Hippocampal formation (tissue), 2 donors: ENCODE measurements around the gene PAOX.
A peak's percentile ranks its signal among the peaks of the same experiment; 100 is the strongest.
"Not testable (repeated sequence)": the region's sequence is repeated elsewhere in the genome, so short reads cannot be mapped to it uniquely, and the experiment has no call there.

Source experiments
- DNase-seq, 2 donors: peaks; one replicate each; lab custom pipeline; 2025; lab: John Stamatoyannopoulos, UW

PAOX gene

DNA sequence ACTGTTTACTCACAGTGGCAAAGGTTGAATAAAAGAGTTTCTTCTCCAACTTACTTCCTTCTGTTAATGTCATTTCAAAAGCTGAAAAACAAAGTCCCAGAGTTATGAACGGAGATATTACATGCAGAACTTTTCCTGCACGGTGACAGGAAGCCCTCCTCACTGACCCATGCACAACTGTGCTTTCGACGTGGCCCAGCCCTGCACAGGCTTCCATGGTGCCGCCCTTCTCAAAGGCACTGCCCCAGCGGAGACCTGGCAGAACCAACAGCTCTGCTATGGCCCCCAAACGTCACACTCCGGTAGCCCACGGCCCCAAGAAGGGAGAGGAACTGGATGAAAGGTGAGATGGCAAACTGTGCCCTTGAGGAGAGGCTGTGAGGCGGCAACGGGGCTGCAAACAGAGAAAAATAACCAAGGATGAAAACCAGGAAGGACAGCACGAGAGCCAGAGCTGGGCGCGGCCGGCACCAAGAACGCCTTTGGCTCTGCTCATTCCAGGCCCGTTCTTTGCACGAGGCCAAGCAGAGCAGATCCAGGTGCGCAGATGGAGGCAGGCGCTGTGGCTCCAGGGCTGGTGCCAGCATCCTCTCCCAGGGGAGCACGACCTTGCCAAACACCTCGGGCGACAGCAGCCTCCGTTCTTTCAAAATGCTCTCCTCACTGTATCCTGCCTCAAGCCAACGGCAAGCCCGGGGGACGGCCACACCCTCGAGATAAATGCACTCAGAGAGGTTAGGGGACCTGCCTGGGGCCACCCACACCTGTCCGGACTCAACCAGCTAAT lies 14.2 kb upstream of the PAOX start:
- DNase-seq: no peak

DNA sequence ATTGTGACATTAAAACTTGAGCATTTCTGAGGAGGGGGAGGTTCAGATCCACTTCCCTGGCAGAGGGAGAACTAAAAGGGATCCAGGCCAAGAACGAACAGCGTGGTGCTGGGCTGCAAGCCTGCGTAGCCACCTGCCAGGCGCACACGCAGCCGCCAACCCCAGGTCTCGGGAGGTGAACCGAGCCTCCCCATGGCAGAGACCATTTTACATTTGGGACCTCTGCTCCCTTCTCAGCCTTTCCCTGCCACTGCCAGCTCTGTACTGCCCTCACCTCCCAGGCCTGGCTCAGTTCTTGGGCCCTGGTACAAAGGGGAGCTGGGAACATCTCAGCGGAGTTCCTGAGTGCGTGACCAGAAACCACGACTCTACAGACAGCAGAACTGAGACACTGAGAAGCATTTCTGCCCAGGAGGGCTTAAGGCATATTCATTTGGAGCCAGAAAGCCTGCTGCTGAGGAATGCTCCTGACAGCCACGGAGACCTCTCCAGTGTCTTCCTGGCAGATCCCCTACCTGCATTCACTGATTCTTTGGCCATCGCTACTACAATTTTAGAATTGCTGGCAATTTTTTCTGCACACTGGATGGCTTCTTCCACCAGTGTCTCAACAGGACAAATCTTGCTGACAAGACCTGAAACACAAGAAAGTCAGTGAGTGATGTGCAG lies 13.5 kb upstream of the PAOX start:
- DNase-seq: no peak

DNA sequence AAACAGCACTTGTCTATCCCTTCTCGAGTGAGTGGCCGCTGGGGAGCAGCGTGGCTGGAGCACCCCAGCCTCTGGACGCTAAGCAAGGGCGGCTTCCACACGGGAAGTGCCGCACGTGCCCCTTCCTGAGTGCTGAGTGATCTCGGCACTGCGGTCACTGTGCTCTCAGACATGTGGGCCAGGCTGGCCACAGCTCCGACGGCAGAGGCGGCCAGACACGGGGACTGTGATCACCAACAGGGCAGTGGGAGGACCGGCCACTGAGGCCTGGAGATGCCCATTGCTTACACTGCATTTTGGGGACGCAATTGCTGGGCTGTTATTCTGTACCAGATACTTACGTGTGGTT lies 13.0 kb upstream of the PAOX start:
- no peak for DNase-seq

DNA sequence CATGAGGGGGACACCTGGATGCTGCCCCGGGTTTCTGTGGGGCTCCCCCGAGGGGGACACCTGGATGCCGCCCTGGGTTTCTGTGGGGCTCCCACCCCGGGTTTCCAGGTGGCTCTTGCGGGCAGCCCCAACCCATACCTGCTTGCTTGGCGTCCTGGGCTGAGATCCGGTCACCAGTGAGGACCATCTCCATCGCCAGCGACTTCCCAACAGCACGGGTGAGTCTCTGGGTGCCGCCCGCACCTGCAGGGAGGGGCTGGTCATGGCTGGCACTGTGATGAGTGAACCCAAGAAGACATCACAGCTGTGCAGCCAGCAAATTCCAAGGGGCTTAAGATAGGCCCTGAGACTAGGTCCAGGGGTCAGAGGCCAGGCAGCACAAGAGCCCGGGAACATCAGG lies 12.3 kb upstream of the PAOX start:
- DNase-seq: no peak

DNA sequence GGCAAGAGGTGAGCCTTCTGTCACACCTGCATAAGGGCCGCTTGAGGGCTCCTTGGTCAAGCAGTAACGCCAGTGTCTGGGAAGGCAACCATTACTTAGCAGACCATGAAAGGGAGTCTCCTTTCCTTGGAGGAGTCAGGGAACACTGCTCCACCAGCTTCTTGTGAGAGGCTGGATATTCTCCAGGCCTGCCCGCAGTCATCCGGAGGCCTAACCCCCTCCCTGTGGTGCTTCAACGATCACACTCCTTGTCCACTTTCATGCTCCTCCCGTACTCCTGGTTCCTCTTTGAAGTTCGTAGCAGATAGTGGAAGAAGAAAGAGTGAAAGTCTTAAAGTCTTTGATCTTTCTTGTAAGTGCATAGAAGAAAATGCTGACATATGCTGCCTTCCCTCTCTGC lies 11.6 kb upstream of the PAOX start:
- DNase-seq: not testable (repeated sequence)

DNA sequence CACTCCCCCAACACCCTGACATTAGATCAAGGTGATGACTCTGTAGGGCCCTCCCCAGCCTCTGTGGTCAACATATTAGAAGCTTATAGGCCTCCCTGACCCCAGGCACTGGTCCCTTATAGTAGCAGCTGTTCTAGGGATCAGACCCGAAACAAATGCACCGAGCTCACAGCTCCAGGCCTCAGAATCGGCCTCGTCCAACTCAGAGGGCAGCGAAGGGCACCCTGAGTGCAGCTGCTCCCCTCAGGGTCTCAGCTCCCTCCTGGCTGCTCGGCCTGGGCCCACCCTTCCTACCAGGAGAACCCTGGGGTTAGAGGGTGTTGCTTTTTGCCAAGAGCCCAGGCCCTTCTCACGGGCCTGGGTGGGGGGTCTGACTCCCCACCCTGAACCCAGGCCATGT lies 10.9 kb upstream of the PAOX start:
- no peak for DNase-seq

DNA sequence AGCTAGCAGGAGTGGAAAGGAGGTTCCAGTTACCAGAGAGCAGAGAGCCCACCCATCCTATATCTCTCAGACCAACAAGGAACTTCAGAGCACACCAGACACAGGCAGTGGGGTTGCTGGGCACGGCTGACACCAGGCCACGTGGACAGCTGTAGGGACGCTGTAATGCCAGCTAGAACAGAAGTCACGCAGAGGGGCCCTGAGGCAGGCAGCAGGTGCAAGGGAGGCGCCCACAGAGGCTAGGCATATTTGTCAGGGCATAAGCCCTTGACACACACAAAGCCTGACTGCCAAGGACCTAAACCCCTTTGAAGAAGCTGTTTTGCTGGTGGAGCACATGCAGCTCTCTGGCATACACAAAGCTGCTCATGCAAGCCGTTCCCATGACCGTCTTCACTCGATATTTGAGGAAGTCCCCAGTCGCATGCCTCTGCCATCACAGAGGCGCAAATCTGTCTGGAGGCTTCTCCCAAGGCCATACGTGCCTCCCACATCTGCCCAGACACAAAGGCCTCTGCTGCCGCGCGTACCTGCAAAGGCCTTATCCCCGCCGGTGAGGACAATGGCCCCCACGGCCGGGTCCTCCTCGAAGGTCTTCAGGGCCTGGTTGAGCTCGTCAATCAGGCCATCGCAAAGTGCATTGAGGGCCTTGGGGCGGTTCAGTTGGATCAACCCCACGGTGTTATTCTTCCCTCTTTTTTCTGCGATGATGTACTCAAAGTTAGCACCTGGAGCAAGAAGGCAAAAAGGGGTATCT lies 8.9 kb upstream of the PAOX start:
- no peak for DNase-seq

DNA sequence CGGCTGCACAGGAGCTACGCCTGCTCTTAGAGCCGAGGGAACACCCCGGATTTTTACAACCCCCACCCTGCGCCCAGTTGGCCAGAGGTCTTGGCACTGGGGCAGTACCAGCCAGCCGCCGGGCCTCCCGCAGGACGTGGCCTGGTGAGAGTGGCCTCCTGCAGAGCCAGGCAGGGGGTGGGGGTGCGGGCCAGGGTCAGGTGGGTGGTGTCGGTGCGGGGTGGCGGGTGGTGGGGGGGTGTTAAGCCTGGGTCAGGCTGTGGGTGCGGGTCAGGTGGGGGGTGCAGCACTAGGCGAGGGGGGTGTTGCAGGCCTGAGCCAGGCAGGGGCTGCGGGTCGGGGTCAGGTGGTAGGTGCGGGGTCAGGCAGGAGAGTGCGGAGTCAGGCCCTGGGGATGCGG lies 6.6 kb upstream of the PAOX start:
- DNase-seq: no peak

DNA sequence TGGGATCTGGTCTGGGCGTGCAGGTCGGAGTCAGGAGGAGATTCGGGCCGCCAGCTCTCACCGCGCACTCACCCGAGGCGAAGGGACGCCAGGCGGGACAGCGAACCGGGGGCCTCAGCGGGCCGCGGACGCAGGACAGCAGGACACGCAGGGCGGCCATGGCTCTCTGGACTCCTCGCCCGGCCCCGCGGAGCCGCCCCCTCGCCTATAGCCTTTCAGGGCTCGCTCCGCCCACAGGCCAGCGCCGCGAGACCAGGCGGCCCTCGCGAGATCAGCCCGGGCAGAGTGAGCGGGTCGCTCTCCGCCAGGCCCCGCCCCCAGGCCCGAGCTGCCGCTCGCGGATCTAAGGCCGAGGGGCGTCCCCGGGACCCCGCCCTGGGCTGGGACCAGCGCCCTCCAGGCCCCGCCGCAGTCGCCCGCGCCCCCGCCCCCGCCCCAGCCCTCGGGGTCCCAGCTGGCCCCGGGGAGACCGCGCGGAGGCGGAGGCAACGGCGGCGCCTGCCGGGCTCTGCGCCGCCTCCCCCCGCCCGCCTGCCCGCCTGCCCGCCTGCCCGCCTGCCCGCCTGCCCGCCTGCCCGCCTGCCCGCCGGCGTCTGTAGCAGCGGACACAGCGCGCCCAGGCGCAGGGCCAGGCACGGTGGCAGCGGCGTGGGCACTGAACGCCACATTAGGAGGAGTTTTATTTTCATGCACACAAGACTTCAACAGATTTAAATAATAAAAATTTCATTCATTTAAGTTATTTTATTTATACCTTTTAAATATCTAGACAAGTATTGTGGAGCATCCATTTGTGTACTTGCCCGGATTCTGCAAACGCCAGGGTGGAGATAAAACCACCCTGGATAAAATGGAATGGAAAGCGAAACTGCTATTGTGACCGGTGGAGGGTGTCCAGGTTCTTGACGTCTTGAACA lies 5.6 kb upstream of the PAOX start, which contains the start of gene ECHS1:
Gene ECHS1, minus strand, starts transcription at position 181 of the 917 bp plus-strand sequence. Its CDS starts 21 bp downstream, at position 160.
- DNase-seq: peak; percentile 91 to 92

DNA sequence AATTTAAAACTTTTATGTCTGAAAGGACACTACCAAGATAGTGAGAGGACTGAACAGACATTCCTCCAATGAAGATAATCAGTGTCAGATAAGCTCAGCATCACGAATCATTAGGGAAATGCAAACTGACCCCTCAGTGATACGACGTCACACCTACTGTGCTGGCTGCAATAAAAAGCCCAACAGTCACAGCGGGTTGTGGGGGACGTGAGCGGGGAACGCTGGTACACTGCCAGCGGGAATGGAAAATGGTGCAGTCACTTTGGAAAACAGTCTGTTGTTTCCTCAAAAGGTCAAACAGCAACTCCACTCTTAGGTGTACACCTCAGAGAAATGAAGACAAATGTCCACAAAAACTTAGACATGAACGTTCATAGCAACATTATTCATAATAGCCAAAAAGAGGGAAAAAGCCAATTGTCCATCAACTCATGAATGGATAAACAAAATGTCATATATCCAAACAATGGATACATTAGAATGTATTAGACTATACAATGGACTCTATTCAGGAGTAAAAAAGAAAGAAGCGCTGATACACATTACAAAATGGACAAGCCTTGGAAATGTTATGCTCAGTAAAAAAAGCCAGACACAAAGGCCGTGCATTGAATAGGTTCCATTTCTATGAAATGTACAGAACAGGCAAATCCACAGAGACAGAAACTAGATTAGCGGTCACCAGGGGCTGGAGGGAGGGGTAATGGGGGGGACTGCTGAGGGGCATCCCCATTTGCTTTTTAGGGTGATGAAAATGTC lies 3.5 kb upstream of the PAOX start:
- peak in 1 of 2 donors; percentile 19 for DNase-seq

DNA sequence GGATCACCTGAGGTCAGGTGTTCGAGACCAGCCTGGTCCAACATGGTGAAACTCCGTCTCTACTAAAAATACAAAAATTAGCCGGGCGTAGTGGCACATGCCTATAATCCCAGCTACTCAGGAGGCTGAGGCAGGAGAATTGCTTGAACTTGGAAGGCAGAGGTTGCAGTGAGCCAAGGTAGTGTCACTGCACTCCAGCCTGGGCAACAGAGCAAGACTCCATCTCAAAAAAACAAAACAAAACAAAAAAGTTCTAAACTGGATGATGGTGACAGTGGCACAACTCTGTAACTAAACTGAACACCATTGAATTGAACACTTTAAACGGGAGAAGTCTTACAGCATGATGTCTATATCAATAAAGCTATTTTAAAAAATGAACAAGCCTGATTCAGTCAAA lies 2.9 kb upstream of the PAOX start:
- not testable (repeated sequence) for DNase-seq

DNA sequence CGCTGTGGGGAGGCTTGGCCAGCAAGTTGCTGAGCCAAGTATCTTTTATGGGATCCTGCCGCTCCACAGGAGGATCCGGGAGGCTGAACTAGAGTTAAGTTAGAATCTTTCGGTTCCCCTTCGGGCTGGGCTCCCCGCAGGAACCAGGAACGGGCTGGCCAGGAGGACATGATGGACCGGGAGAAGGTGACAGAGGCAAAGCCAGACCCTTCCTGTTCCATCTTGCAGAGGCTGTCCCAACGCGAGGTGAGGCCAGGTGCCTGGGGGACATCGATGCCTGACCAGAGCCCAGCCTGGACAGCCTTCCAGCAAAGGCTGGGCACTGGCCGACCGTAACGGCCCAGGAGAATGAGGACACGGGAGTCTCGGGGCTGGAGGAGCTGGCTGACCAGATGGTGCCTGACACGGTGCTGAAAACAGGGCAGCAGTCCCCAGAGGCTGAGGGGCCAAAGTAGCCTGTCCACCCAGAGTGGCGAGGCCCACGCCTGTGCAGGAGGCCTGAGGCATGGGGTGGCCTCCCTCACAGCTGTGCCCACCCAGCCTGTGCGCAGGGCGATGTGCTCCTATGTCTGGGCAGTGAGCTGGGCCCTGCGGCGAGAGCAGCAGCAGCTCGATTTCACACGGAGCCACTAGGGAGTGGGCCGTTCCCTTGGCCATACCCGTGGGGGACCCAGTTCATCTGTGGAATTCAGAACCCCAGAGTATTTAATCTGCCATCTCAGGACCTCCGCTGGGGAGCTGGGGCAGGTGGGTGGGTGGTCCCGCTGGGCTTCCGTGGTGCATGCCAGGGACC lies 1.8 kb upstream of the PAOX start:
- no peak for DNase-seq

DNA sequence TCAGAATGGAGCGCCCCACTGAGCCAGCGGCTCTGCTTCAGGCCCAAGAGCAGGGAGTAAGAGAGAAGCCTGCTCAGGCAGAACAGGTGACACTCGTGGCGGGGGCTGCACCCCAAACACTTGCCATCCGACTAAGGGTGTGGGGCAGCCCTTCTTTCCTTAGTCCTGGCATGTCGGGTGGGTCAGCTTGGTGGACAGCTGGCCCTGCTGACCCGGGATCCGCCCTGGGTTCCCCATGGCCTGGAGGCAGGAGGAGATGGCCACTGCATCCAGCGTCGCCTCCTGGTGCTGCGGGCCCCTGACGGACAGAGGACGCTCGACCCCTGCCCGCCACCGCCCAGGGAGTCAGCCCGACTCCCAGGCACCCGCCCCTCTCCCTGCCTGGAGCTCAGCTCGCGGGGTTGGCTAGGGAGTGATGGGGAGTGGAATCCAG lies 1.2 kb upstream of the PAOX start:
- DNase-seq: no peak

DNA sequence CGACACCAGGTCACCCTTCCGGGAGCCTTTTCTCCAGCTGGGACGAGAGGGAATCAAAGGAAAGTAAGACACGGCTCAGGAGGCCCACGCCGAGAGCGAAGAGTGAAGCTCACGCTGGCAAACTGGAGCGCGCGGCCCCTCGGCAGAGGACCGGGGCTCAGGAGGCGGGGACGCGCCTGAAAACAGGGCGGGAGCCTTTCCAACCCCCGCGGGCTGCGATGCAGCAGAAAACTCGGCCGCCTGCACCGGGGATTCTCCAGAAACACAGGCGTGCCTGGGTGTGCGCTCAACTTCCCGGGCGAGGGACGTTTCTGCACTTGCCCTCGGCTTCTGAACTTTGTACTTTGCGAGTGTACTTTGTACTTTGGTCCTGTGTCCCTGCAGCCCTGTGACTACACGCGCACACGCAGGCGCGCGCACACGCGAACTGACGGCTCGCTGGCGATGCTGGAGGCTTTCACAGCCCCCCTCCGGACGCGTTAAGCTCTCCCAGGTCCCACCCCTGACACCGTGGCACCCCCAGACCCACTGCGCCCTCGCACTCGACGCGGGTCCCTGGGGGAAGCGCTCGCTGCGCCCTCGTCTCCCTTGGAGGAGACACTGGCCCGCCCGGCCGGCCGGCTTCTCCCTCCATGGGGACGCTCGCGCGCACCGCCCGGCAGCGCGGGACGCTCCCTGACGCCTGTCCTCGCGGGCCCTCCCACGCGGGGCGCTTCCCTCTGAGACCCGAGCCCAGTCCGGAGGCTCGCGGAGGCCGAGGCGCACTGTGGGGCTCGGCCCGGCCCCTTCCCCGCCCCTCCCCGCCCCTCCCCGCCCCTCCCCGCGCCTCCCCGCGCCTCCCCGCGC lies 588 bp upstream of the PAOX start:
- DNase-seq: peak; percentile 45 to 58

DNA sequence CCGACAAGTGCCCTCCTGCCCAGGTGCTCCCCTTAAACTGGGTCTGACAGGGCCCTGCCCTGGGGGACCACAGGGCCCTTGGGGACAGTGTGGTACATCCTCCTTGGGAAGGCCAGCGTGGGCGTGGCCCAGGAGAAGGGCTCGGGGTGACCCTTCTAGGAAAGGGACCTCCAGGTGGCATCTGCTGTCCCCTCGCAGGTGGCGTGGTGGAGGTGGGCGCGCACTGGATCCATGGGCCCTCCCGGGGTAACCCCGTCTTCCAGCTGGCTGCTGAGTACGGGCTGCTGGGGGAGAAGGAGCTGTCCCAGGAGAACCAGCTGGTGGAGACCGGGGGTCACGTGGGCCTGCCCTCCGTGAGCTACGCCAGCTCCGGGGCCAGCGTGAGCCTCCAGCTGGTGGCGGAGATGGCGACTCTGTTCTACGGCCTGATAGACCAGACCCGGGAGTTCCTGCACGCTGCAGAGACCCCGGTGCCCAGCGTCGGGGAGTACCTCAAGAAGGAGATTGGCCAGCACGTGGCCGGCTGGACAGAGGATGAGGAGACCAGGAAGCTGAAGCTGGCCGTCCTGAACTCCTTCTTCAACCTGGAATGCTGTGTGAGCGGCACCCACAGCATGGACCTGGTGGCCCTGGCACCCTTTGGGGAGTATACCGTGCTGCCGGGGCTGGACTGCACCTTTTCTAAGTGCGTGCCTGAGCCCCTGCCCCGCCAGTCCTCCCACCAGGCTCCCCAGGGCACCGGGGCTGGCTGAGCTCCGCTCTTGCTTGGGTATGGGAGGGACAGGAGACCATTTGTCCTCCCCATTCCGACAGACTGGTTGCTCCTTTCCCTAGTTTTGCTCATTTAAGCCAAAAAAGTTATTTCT lies 972 bp downstream of the PAOX start:
- DNase-seq: peak in 1 of 2 donors; percentile 18

DNA sequence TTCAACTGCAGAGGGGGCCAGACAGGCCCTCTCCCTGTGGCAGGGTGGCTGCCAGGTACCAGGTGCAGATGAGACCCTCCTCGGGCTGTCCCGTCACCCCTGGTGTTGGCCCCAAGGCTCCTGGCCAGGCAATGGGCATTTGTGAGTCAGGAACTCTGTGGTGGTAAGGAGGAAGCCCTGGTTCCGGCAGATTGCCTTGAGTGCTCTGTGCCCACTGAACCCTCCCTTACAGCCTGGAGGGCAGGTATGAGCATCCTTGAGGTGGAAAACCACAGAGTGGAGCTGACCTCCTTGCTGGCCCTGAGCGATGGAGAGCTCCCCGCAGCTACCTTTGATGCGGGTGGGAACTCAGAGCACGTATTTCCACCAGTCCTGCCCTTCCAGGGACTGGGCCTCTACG lies 2.0 kb downstream of the PAOX start:
- DNase-seq: no peak

DNA sequence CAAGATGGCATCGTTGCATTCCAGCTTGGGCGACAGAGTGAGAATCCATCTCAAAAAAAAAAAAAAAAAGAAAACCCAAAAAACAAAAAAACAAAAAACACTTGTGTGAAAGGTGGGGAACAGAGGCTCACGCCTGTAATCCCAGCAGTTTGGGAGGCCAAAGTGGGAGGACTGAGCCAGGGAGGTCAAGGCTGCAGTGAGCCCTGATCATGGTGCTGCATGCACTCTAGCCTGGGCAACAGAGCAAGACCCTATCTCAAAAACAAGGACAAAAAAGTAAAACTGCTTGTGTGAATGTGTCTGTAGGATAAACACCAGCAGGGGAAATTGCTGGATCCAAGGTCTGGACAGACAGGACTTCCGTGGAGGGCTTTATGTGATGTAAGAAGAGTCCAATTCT lies 4.5 kb downstream of the PAOX start:
- no peak for DNase-seq

DNA sequence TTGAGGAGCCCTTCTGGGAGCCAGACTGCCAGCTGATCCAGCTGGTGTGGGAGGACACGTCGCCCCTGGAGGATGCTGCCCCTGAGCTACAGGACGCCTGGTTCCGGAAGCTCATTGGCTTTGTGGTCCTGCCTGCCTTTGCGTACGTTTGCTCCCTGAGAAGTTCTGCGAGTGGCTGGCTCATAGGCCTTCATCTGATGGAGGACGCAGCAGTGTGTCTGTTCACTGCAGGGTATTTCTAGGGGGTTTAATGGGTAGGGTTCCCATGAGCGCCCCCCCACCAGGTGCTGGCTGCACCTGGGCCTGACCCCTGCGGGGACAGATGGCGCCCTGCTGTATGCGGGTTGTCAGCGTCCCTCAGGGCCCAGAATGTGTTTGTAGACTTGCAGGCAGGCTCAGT lies 5.0 kb downstream of the PAOX start:
- DNase-seq: no peak
